Mucosa of stomach (tissue), 1 donor: ENCODE data around the gene IFITM1.
"Not testable (repeated sequence)": the region's sequence is repeated elsewhere in the genome, so short reads cannot be mapped to it uniquely, and the experiment has no call there.

Experiments
- H3K27me3 ChIP-seq: one replicate; pipeline ENCODE4 v1.7.0; 2013; ENCODE audit warnings: mild to moderate bottlenecking, low read length; ENCODE audit not compliant: control insufficient read depth, insufficient read depth
- H3K36me3 ChIP-seq: one replicate; pipeline ENCODE4 v1.7.0; 2013; ENCODE audit warnings: low read length; ENCODE audit not compliant: control insufficient read depth, insufficient read depth
- H3K4me1 ChIP-seq: one replicate; pipeline ENCODE4 v1.7.0; 2013; ENCODE audit warnings: mild to moderate bottlenecking, low read length; ENCODE audit not compliant: control insufficient read depth, insufficient read depth
- H3K4me3 ChIP-seq: one replicate; pipeline ENCODE4 v1.7.0; 2013; ENCODE audit warnings: low read length
- H3K9ac ChIP-seq: one replicate; pipeline ENCODE4 v1.7.0; 2013; ENCODE audit warnings: mild to moderate bottlenecking, low read length, moderate library complexity
- H3K9me3 ChIP-seq: one replicate; pipeline ENCODE4 v1.7.0; 2013; ENCODE audit warnings: mild to moderate bottlenecking, low read length, moderate library complexity; ENCODE audit not compliant: control insufficient read depth
- donor health status: Pancreatic carcinoma.

The IFITM1 gene

DNA sequence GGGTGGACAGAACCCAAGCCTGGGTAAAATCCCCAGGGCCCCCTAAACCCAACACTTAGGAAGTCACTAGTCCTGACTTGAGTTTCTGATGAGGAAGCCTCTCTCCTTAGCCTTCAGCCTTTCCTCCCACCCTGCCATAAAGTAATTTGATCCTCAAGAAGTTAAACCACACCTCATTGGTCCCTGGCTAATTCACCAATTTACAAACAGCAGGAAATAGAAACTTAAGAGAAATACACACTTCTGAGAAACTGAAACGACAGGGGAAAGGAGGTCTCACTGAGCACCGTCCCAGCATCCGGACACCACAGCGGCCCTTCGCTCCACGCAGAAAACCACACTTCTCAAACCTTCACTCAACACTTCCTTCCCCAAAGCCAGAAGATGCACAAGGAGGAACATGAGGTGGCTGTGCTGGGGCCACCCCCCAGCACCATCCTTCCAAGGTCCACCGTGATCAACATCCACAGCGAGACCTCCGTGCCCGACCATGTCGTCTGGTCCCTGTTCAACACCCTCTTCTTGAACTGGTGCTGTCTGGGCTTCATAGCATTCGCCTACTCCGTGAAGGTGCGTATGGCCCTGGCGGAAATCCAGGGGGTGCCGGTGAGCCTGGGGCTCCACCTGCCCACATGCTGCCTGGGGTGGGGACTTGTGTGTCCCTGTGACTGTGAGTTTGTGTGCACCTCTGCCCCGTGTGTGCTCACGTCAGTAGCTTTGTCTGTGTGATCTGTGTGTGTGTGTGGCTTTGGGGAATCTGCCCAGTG, at the start of gene IFITM1:
TSS of gene IFITM1 (plus strand) at position 254 of the 767 bp plus-strand sequence. CDS start at position 385, 131 bp downstream.
- Histone ChIP-seq H3K9me3 (no peaks in the 10 kb centered on the region), H3K4me1 (peaks cover 12% of the 10 kb centered on the region), H3K27me3 (peaks cover 49% of the 10 kb centered on the region), H3K9ac (peak within 1 kb of the TSS; percentile 47), H3K4me3 (no peak within 1 kb of the TSS), H3K36me3 (no peaks in the 10 kb centered on the region)

DNA sequence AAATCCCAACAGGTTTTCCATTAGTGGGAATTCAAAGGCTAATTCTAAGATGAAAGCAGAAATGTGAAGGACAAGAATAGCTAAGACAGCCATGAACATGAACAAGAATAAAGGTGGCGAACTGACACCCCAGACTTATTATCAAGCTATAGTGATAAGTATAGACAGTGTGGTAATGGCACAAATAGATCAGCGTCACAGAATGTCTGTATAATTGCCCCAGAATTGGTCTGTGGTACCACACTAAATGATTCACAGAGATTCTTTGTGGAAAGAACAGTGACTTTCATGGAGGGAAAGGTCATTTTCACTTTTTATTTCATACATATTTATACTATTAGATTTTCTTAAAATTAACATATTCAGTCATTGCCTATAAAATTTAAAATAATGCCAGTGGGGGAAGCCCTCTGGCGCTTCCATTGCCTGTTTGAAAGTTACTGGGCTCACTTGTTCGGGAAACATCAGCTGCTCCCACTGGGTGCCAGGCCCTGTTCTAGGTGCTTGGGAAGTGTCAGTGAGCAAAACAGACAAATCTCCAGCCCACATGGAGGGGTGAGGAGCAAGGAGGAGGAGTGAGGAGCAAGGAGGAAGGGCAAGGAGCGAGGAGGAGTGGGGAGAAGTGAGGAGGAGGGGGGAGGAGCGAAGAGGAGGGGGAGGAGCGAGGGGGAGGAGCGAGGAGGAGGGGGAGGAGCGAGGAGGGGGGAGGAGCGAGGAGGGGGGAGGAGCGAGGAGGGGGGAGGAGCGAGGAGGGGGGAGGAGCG, 47.0 kb upstream of the IFITM1 start:
- Histone ChIP-seq H3K9ac (no peak overlapping the region), H3K36me3 (no peaks in the 10 kb centered on the region), H3K4me3 (no peak overlapping the region), H3K9me3 (no peaks in the 10 kb centered on the region), H3K4me1 (peaks cover 3% of the 10 kb centered on the region), H3K27me3 (no peaks in the 10 kb centered on the region)

DNA sequence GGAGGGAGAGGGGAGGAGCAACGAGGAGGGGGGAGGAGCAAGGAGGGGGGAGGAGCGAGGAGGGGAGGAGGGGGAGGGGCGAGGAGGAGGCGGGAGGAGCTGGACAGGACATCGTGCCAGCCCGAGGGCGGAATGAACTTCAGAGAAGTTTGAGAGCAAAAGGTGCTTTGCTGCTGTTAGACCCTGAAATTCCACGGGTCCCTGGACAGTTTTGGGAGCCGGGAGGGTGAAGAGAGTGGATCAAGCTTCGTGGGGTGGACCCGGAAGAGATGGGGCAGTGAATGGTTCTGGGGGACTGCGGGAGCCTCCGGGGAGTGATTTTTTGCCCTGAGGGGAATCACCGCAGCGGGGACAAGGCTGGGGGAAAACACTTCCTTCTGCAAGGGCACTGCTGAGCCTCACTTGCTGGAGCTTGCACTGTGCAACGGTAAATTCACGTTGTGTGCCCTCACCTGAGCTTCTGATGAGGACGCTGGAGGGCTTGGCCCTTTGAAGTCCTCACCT, 46.3 kb upstream of the IFITM1 start:
- H3K36me3 ChIP-seq = no peaks in the 10 kb centered on the region
- no peak overlapping the region for H3K4me3 ChIP-seq
- H3K9ac ChIP-seq = no peak overlapping the region
- H3K9me3 ChIP-seq = no peaks in the 10 kb centered on the region
- H3K4me1 ChIP-seq = peaks cover 3% of the 10 kb centered on the region
- no peaks in the 10 kb centered on the region for H3K27me3 ChIP-seq

DNA sequence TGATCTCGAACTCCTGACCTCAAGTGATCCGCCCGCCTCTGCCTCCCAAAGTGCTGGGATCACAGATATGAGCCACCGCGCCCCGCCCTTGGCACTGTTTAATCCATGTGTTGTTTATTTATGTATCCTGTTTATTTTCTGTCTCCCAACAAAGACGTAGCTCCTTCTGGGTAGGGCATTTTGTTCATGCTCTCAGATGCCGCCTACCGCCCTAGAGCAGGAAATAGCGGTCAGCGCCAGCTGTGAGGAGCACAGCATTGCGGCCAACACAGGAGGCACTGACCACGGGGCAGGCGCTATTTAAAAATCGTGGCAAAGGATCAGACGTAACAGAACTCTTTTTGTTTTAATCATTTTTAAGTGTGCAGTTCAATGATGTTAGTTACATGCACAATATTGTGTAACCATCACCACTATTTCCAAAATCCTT, 45.1 kb upstream of the IFITM1 start:
- H3K4me1 ChIP-seq, H3K27me3 ChIP-seq, H3K9me3 ChIP-seq, H3K36me3 ChIP-seq, H3K9ac ChIP-seq, H3K4me3 ChIP-seq: not testable (repeated sequence)

DNA sequence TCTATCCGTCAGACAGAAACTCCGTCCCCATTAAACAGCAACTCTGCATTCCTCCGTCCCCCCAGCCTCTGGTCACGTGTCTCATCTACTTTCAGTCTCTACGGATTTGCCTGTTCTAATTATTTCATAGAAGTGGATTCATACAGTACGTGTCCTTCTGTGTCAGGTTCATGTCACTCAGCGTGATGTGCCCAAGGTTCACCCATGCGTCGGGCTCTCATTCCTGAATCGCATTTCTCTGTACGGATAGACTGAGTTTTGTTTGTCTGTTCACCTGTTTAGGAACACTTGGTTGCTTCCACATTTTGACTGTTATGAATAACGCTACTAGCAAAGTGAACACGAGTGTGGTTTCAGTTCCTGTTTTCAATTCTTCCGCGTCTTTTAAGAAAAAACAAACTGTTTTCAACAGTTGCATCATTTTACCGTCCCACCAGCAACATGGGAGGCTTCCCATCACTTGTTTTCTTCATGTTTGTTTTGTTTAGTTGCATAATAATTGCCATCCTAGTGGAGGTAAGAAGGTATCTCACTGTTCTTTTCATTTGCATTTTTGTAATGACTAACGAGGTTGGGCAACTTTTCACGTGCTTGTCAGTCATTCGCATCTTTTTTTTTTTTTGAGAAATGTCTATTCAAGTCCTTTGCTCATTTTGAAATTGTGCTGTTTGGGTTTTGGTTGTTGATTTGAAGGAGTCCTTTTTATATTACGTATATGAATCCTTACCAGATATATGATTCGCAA, 44.5 kb upstream of the IFITM1 start:
- Histone ChIP-seq H3K27me3 (peaks cover 6% of the 10 kb centered on the region), H3K4me3 (no peak overlapping the region), H3K4me1 (peaks cover 3% of the 10 kb centered on the region), H3K36me3 (no peaks in the 10 kb centered on the region), H3K9me3 (no peaks in the 10 kb centered on the region), H3K9ac (no peak overlapping the region)

DNA sequence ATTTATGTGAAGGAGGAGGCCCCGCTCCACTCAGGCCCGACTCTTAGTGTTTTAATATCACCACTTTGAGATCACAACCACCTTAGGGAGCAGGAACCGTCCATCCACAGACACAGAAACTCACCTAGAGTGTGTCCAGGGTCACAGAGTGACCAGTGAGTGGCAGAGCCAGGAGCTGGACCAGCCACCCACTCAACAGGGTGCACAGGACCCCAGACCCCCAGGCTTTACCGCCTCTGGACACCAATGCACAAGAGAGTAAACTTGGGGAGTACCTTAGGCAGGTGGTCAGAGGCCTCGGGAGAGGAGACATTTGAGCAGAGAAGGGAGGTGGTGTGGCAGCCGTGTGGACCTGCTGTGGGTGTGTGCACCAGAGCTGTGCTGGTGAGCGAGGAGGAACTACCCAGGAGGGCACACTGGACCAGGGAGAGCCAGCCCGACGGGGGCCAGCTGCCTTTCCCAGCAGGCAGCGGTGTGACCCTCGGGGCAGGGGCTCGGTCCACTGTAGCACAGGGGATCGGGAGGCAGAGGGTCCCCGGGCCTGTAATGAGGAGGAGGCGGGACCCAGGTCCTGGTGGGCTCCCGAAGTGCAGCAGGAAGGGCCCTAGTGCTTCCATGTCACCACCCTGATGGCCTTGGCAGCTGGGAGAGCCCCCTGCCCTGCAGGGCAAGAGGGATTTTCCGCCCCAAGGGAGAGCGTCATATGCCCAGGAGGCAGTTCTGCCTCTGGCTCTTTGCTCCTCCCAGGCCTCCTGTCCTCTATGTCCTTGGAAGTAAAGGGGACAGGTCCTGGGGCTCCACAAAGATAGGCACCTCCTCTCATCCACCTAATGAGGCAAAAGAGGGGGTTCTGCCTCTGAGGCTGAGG, 43.2 kb upstream of the IFITM1 start:
- Histone ChIP-seq H3K9ac (no peak overlapping the region), H3K9me3 (no peaks in the 10 kb centered on the region), H3K27me3 (peaks cover 6% of the 10 kb centered on the region), H3K36me3 (no peaks in the 10 kb centered on the region), H3K4me1 (peaks cover 3% of the 10 kb centered on the region), H3K4me3 (no peak overlapping the region)

DNA sequence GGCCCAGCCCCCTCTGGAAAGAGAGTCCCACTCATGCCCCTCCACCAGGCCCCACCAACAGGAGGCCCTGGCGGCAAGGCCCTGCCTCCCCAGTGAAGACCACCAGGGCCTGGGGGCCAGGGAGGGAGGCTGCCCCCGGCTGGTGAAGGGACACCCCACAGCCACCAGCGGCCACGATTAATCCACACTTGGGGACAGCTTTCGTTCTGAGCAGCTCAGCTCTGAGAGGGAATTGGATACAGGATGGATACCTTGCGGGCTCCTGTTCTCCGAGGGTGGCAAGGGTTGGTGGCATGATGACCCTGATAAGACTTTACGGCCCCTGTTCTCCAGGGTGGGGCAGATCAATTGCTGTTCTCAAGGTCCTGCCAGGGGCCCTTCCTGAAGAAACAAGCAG, 42.5 kb upstream of the IFITM1 start:
- Histone ChIP-seq H3K36me3 (no peaks in the 10 kb centered on the region), H3K9me3 (no peaks in the 10 kb centered on the region), H3K4me3 (no peak overlapping the region), H3K9ac (no peak overlapping the region), H3K27me3 (peaks cover 6% of the 10 kb centered on the region), H3K4me1 (peaks cover 3% of the 10 kb centered on the region)

DNA sequence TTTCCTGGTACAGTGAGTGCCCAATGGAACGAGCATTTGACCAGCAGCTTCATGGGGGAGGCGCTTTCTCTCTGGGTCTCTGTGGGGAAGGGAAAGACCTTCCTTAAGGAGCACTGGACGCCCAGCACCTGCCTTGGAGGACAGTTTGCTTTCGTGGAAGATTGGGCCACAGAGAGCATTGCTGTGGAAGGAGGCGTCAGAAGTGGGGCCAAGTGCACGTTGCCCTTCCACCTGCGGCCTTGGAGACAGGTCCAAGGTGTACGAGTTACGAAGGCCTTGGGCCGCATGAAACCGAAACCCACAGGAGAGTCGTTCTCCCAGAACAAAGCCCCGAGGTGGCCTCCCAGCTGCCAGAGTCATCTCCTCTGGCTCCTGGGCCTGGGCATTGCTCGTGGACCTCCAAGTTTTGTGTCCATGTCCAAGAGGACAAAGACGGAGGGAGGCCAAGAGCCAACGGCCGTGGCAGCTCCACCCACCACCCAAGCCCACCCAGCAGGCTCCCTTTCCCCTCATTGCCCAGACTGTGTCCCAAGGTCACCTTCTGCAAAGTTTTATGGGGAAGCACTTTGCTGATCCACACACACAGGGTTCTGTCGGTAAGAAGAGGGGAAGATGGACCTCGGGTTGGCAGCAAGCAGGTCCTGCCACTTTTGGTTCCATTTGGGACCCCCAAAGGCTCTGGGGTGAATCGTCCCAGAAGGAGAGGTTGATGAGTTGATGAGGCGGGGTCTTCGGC, 41.5 kb upstream of the IFITM1 start:
- H3K9ac ChIP-seq = no peak overlapping the region
- H3K36me3 ChIP-seq = no peaks in the 10 kb centered on the region

DNA sequence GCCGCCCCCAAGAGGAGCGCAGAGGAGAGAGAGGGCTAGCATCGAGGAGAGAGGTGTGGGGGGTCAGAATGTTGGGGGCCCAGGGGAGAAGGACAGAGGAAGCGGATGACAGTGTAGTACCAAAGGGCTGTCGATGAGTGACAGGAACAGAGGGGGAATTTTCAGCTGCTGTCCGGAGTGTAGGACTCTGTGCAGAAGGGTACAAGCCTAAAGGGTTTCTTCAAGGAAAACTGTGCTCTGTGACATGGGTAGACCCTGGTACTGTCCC, 41.0 kb upstream of the IFITM1 start:
- Histone ChIP-seq H3K4me1 (peaks cover 3% of the 10 kb centered on the region), H3K9ac (no peak overlapping the region), H3K4me3 (no peak overlapping the region), H3K9me3 (no peaks in the 10 kb centered on the region), H3K27me3 (peaks cover 9% of the 10 kb centered on the region), H3K36me3 (no peaks in the 10 kb centered on the region)

More for the DNA sequence above, 41.5 kb upstream of the IFITM1 start:
- peaks cover 6% of the 10 kb centered on the region for H3K27me3 ChIP-seq
- no peaks in the 10 kb centered on the region for H3K9me3 ChIP-seq
- peaks cover 3% of the 10 kb centered on the region for H3K4me1 ChIP-seq
- no peak overlapping the region for H3K4me3 ChIP-seq

DNA sequence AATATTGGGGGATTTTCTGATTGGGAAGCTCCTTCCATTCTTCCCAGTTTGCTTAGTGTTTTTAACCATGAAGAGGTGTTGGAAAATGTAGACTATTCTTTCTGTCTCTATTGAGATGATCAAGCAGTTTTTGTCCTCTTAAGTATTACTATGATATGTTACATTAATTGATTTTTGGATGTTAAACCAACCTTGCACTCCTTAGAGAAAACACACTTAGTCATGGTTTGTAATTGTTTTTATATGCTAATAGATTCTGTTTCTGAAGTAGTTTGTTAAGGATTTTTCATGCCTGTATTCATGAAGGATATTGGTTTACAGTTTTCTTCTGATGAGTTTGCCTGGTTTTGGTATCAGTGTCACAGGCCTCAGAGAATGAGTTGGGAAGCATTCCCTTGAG, 37.6 kb upstream of the IFITM1 start:
- no peak overlapping the region for H3K9ac ChIP-seq
- peaks cover 15% of the 10 kb centered on the region for H3K4me1 ChIP-seq
- H3K27me3 ChIP-seq = peaks cover 43% of the 10 kb centered on the region
- no peaks in the 10 kb centered on the region for H3K9me3 ChIP-seq
- H3K4me3 ChIP-seq = no peak overlapping the region
- no peaks in the 10 kb centered on the region for H3K36me3 ChIP-seq
